Measurements from ENCODE around the gene DLX3. TPM values are rescaled to one million over a fixed set of nuclear protein-coding genes. Genes with fewer than 3 reads are reported as not detected.

DLX3 gene
- total RNA-seq, 1 donor from 2014 or later = not detected

DNA sequence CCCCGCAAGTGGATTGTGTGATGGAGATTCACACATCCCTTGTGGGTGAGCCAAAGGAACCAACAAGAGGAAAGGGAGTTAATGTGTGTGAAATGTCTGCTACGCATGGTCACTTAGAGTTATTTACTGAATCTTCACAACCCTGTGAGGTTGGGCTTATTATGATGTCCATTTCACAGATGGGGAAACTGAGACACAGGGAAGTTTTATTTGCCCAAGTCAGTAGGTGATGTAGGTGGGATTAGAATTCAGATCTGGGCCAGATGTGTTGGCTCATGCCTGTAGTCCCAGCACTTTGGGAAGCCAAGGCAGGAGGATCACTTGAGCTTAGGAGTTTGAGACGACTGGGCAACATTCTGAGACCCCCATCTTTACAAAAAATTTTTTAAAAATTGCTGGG lies 37.7 kb downstream of the DLX3 start:
- no peak for DNase-seq

DNA sequence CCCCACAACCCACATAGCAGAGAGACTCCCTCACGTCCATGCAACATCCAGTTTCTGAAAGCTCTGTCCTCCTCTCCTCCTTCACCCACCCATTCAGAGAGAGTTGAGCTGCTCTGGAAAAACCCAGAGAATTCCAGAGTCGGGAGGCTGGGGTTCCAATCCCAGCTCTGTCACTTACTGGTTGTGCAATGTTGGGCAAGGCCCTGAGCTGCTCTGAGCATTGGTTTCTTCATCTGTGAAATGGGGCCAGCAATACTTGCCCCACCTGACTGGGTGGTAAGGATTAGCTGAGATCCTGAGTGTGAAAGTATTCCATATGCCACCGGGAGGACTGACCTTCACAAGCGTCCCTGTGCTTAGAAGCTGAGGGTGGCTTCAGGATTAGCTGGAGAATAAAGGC lies 38.2 kb downstream of the DLX3 start:
- DNase-seq = no peak

DNA sequence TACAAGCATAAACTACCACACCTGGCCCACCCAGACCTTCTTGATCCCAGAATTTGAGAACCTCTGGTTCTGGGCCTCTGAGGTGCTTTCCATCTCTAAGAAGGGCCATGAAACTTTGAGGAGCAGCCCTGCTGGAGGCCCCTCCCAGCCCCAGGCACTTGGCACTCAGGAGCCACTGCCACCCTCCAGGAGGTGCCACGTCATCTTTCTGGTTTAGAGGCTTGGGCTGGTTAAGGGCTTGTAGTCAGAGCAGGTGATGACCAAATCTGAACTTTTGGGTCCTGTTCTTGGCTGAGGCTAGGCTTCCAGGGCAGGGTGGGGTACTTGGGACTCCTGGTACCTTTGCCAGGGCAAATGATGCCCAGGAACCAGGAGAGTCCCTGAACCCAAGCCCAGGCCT lies 39.9 kb downstream of the DLX3 start:
- no peak for DNase-seq

DNA sequence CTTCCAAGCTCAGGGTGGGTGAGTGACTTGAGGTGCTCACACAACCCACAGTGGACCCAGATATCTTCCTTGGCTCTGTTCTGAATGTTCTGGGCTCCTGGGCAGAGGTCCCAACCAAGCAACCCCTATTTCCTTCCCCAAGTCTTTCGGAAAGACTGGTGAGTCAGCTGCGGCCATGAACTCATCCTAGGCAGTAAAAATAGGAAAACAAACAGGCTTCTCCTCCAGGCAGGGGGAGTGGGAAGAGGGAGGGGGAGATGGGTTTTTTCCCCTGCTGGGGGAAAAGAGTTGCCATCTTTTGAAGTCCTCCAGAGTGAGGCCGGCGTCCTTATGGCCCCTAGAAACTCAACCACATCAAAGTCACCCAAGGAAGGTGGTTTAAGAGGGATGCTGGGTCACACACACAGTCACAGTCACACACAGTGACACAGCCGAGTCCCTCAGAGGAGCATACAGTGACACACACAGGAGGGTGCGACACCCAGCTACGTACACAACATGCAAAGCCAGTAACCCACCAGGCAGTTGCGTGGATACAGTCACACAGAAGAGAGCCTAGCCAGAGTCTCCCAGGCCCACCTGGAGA lies 42.0 kb downstream of the DLX3 start:
- DNase-seq = no peak

DNA sequence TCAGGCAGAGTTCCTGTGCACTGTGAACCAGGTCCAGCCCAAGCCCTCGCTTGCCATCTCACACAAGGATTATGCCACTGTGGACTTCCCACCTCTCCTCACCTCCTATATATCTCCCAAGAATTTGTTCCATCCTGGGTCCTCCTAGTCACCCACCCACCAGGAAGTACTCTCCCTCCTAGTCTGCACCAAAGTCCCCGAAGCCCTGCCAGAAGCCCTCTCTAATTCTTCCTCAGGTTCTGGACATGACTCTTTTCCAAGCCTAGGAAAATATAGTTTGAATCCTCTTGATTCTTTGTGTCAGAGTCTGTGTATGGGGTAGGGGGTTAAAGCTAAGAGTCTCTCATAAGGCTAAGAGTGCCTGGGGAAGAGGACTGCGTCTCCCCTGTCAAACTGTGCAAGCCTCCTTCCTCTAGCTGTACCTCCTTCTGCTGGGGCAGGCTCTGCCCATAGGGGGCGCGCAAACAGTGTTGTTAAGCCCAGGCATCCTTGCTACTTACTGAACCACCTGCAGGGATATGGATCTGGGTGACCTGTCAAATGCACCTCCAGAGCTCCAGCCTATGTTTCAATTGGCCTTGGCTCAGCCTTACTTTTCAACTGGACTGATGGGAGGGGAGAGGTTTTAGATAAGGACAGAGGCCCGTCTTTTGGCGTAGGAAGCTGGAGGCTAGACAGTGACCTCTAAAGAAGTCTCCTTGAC lies 42.7 kb downstream of the DLX3 start:
- no peak for DNase-seq

DNA sequence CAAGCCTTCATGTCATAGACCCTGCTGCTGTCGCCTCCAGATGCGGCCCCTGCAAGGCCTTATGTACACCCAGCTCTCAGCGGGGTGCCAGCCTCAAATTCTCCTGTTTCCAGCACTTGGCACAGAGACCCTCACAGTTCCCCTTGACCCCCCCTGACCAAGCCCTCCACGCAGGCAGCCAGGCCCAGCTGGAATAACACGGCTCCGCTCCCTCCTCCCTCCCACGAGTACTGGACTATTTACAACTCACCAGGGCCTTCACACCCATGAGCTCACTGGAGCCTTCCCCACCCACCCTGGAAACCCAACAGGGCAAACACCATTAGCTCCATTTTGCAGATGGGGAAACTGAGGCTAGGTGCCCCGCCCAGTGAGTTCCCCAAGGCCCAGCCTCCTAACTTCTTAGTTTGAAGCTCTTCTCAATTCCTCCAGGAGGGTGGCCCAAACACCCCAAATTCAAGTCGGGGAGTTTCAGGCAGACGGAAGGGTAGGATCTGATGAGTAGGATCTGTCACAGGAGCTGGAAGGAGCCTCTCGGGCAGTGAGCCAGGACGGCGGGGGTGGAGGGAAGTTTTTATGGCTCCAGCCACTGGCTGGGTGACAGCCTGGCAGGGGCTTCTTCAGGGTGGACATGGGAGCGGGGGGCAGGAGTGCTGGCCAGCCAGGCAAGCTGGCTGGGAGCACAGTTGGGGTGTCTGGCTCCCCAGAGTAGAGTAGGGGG lies 43.5 kb downstream of the DLX3 start:
- no peak for DNase-seq

DNA sequence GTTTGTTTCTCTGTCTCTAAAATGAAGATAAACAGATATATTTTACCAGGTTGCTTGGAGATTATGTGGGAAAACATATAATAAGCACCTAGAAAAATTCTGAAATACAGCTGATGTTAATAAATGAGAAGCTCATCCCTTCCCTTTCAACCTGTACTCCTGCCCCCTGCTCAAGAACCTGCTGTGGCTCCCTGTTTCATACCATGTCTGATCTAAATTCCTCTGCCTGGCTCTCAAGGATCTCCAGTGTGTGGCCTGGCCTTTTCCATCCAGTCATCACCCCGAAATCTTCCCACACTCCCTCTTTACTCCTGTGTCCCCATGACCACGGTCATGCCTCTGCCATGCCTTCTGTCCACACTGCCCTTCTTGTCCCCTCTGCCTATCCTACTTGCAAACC lies 45.4 kb downstream of the DLX3 start:
- DNase-seq = no peak

DNA sequence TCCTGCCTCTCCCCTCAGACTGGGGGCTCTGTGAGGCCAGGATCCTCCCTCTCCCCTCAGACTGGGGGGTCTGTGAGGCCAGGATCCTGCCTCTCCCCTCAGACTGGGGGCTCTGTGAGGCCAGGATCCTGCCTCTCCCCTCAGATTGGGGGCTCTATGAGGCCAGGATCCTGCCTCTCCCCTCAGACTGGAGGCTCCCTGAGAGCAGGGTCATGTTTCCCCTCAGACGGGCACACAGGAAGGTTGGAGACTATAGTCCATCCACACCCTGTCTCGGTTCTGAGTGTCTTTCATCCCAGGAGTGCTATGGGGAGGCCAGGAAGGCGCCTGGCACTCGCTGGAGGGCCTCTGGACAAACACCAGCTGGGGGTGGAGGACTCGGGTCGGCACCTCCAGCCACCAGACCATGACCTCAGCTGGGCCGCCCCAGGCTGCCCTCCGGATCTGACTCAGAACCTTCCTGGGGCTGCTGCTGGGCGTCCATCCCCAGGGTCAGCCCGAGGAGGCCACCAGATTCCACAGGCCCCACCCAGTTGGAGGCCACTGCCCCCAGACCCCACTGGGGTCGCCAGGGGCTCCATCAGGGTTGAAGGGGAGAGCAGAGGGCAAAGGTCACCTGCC lies 48.0 kb downstream of the DLX3 start:
- no peak for DNase-seq

DNA sequence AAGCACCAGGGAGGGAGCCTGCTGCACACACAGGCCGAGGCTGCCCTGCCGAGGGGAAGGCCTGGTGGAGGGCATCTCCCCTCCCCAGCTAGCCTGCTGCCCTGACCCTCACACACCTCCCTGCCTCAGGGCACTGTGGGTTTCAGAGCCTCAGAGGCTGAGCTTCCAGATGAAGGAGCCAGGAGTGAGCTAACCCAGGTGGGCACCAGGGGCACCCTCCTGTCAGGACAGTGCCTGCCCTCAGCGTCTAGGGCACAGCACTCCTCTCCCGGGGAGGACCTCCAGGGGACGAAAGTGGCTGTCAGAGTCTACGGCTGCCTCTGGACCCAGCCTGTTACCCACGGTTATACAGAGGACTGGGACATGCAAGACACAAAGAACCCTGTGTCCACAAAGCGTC lies 48.8 kb downstream of the DLX3 start:
- no peak for DNase-seq

DNA sequence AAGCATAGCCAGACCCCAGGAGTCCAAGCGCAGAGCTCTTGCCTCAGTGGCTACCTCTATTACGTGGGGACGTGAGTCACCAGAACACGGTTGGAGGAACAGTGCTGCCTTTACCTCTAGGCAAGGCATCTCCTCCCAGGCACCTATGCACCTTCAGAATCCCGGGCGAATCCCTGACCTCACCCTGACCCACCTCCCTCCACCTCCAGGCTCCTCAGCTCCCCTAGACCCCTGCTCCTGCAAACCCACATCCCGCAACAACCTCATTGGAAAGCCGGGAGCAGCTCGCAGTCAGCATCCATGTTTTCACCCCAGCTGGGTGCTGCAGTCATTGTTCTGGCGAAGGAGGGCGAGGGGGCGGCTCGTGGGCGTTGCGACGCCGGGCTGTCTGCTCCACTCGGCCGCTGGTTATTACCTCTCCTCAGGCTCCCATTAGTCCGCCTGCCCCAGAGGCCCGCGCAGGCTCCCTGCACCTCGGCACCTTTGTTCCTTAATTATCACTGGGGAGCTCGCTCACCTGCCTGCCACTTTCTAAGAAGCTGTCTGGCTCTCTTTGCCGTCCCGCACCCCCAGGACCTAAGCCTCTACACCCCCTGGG lies 50.7 kb downstream of the DLX3 start:
- DNase-seq = no peak

DNA sequence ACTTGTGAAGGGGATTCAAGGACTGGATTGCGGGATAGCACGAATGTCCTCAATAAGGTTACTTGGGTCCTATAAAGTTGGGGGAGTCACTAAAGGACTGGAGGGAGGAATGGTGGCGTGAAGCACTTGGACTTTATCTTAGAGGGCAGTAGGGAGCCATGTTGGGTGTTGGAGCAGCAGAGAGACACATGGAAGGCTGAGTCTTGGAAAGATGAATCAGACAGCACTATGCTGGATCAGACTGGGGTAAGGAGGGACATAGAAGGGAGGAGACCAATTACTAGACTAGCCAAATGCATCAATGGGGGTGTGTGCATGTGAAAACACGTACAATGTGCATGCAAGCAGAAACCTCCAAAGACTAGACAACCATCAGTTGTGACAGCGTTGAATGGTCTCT lies 52.1 kb downstream of the DLX3 start:
- DNase-seq = no peak

DNA sequence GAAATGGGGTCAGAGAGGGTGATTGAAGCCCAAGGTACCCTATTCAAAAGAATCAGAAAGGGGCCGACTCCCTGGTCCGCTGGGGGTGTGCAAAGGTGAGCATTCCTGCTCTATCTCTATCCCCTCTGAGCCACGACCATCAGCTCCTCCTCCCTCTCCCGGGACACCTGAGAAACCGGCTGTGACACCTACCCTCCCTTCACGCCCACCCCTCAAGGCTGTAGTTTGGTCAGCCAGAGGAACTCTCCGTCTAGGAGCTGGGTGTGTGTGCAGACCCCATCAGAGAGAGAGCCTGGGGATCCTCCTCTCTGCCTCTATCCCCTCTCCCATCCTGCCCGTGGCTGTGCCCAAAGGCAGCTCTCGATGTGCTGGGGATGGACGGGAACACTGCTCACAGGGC lies 53.6 kb downstream of the DLX3 start:
- no peak for DNase-seq

Small RNAs within 50 kb of the gene (small RNA-seq; reads per million reads assigned to genes)
- gene RNU6-1313P = not detected

Other genes with a start within 250 kb of the DLX3 start
- 0.62 TPM for gene FAM117A, start 231.1 kb downstream of the DLX3 start, total RNA-seq
- 49.0 TPM for gene KAT7, start 206.5 kb downstream of the DLX3 start, total RNA-seq
- gene TAC4, start 147.2 kb downstream of the DLX3 start, total RNA-seq = not detected
- gene DLX4, start 26.0 kb downstream of the DLX3 start, total RNA-seq = not detected
- 23.2 TPM for gene ITGA3, start 60.9 kb upstream of the DLX3 start, total RNA-seq
- gene PDK2, start 100.1 kb upstream of the DLX3 start, total RNA-seq = 9.0 TPM
- gene SAMD14, start 134.9 kb upstream of the DLX3 start, total RNA-seq = 21.5 TPM
- gene PPP1R9B, start 155.5 kb upstream of the DLX3 start, total RNA-seq = 69.9 TPM
- not detected for gene SGCA, start 170.8 kb upstream of the DLX3 start, total RNA-seq
- 17.6 TPM for gene COL1A1, start 206.4 kb upstream of the DLX3 start, total RNA-seq

Data from occipital lobe (tissue), 3 donors.